GM12878 (cell line): ENCODE measurements around the gene ANGPTL4.

Experiments
- BCLAF1 ChIP-seq: fragments of 450-650 bp; IDR thresholded peaks from 2 replicates; pipeline ENCODE4 v1.6.1; 2017; ENCODE audit warnings: antibody characterized with exemption, mild to moderate bottlenecking, moderate library complexity
- CBX3 ChIP-seq: fragments of 200-600 bp; sonication (generic); IDR thresholded peaks from 2 replicates; pipeline ENCODE4 v1.6.1; 2016; ENCODE audit warnings: low read depth, borderline replicate concordance
- CREM ChIP-seq: IDR thresholded peaks from 2 replicates; pipeline ENCODE4 v1.6.1; 2014; ENCODE audit warnings: antibody characterized with exemption, low read depth
- CTCF ChIP-seq, 3 experiments: IDR thresholded peaks in 2 of 3; conservative IDR thresholded peaks in 1 of 3; 2 replicates each; pipeline ENCODE4 v1.5.1; 2011; ENCODE audit warnings: low read depth in 3 of 3, low read length in 3 of 3, mild to moderate bottlenecking in 3 of 3, control low read depth in 2 of 3, moderate library complexity in 2 of 3, inconsistent platforms in 1 of 3, mixed read lengths in 1 of 3; ENCODE audit not compliant: control insufficient read depth in 2 of 3, insufficient read depth in 1 of 3; ENCODE audit errors: extremely low read depth in 1 of 3
- JUNB ChIP-seq: IDR thresholded peaks from 2 replicates; pipeline ENCODE4 v1.6.1; 2016; ENCODE audit warnings: antibody characterized with exemption, mild to moderate bottlenecking
- MEF2A ChIP-seq: IDR thresholded peaks from 2 replicates; pipeline ENCODE4 v1.6.1; 2011; ENCODE audit warnings: low read depth, mild to moderate bottlenecking, low read length, moderate library complexity; ENCODE audit not compliant: insufficient read depth
- MTA3 ChIP-seq: IDR thresholded peaks from 2 replicates; pipeline ENCODE4 v1.6.1; 2012; ENCODE audit warnings: low read length, inconsistent platforms, borderline replicate concordance
- PBX3 ChIP-seq: IDR thresholded peaks from 2 replicates; pipeline ENCODE4 v1.6.1; 2011; ENCODE audit warnings: mild to moderate bottlenecking, low read depth, low read length, moderate library complexity; ENCODE audit not compliant: insufficient replicate concordance
- RELA ChIP-seq: fragments of 450-650 bp; IDR thresholded peaks from 2 replicates; pipeline ENCODE4 v1.8.0; 2014; ENCODE audit warnings: borderline replicate concordance; ENCODE audit not compliant: partially characterized antibody
- SUPT20H ChIP-seq: IDR thresholded peaks from 2 replicates; pipeline ENCODE4 v1.6.1; 2011; ENCODE audit warnings: low read depth, mild to moderate bottlenecking, low read length, moderate library complexity, borderline replicate concordance; ENCODE audit not compliant: control insufficient read depth
- USF1 ChIP-seq: IDR thresholded peaks from 2 replicates; pipeline ENCODE4 v1.6.1; 2011; ENCODE audit warnings: borderline replicate concordance, low read depth, mild to moderate bottlenecking, moderate library complexity, mixed read lengths, low read length; ENCODE audit not compliant: insufficient read depth; ENCODE audit errors: extremely low read length
- YY1 ChIP-seq: IDR thresholded peaks from 2 replicates; pipeline ENCODE4 v1.6.1; 2011; ENCODE audit warnings: low read depth, mild to moderate bottlenecking, low read length

GRCh38 chr19:8387688-8388611, 24.0 kb downstream of the ANGPTL4 start:
- TF ChIP-seq BCLAF1 (no peak), YY1 (no peak), MEF2A (no peak), SUPT20H (no peak), PBX3 (no peak), MTA3 (no peak), CTCF (IDR thresholded peaks at IDR 0.05 in 2 of 3, conservative IDR thresholded peaks at IDR 0.05 in 1 of 3; ENCODE audit: control insufficient read depth in 2 of 3, extremely low read depth in 1 of 3, insufficient read depth in 1 of 3, low read depth in 3 of 3, low read length in 3 of 3) (no peak), RELA (no peak), JUNB (no peak), CBX3 (no peak), CREM (no peak), USF1 (no peak)
